Pons (tissue), 1 donor: ENCODE results near the gene RNF111.

ENCODE experiments used
- DNase-seq: peaks from one replicate; pipeline ENCODE4 v3.0.0-alpha.2; 2016; ENCODE audit warnings: low spot score

Gene RNF111

GRCh38 chr15:59133929-59134427, 146.5 kb downstream of the RNF111 start:
- no peak for DNase-seq

- no peak for DNase-seq
Measured at GRCh38 chr15:59137566-59137965, 150.1 kb downstream of the RNF111 start.

- no peak for DNase-seq
Measured at GRCh38 chr15:59138243-59138642, 150.8 kb downstream of the RNF111 start.

GRCh38 chr15:59140422-59141226, 153.2 kb downstream of the RNF111 start:
- no peak for DNase-seq

GRCh38 chr15:59143281-59143680, 155.8 kb downstream of the RNF111 start:
- no peak for DNase-seq

GRCh38 chr15:59144594-59144993, 157.1 kb downstream of the RNF111 start:
- peak; percentile 41 for DNase-seq
